B cell (primary cell): ENCODE measurements around the gene P4HA2. TPM values are rescaled to one million over a fixed set of nuclear protein-coding genes. Genes with fewer than 3 reads are reported as not detected.

Source experiments
- ATAC-seq: fragments of 200-7000 bp; cut with Tn5 transposase; one replicate; pipeline ENCODE4 v1.10.0; 2021; ENCODE audit warnings: low read depth, mild to moderate bottlenecking, moderate number of reproducible peaks, moderate library complexity
- CTCF ChIA-PET: fragments of 350-600 bp; sonication (Branson Sonifier 250); formaldehyde crosslinking; loops from one replicate; lab custom pipeline; 2021; ENCODE audit warnings: antibody characterized with exemption, inconsistent platforms; lab: Charles Lee
- POLR2A ChIA-PET: fragments of 350-600 bp; sonication (Branson Sonifier 250); formaldehyde crosslinking; loops from one replicate; lab custom pipeline; 2021; ENCODE audit warnings: antibody characterized with exemption; lab: Charles Lee
- DNase-seq: peaks from one replicate; pipeline ENCODE4 v3.0.0; 2013
- H2AFZ ChIP-seq: 2 replicates; pipeline ENCODE4 v1.6.1; 2012; ENCODE audit warnings: mild to moderate bottlenecking, low read depth, low read length; ENCODE audit not compliant: insufficient read depth, poor library complexity, severe bottlenecking
- H3K27ac ChIP-seq, 2 donors: 1 replicate in 1 of 2; 2 replicates in 1 of 2; pipeline ENCODE4 v1.5.1; 2012 to 2013; ENCODE audit warnings: low read length in 2 of 2, mild to moderate bottlenecking in 2 of 2, moderate library complexity in 1 of 2
- H3K27me3 ChIP-seq, 4 experiments: fragments of 200-600 bp in 1 of 4; sonication (generic) in 1 of 4; replicated peaks in 1 of 4; 1 replicate in 2 of 4; 2 replicates in 2 of 4; pipeline versions ENCODE4 v1.6.1 to v1.7.0; 2013 to 2016; ENCODE audit warnings: low read length in 3 of 4, mild to moderate bottlenecking in 2 of 4, mixed read lengths in 1 of 4, moderate library complexity in 1 of 4; ENCODE audit not compliant: insufficient read depth in 4 of 4, control insufficient read depth in 3 of 4; ENCODE audit errors: control extremely low read depth in 1 of 4
- H3K36me3 ChIP-seq, 2 experiments: replicated peaks in 1 of 2; 1 replicate in 1 of 2; 2 replicates in 1 of 2; pipeline versions ENCODE4 v1.6.1 to v1.7.1; 2013; ENCODE audit warnings: low read length in 1 of 2; ENCODE audit not compliant: insufficient read depth in 2 of 2, control insufficient read depth in 1 of 2; ENCODE audit errors: control extremely low read depth in 1 of 2, extremely low read depth in 1 of 2
- H3K4me1 ChIP-seq, 2 donors: fragments of 200-600 bp in 1 of 2; sonication (generic) in 1 of 2; 1 replicate in 1 of 2; 2 replicates in 1 of 2; pipeline versions ENCODE4 v1.5.1 to v1.6.1; 2013 to 2017; ENCODE audit warnings: low read length in 2 of 2; ENCODE audit not compliant: control insufficient read depth in 2 of 2, insufficient read depth in 2 of 2
- H3K4me2 ChIP-seq: replicated peaks from 2 replicates; pipeline ENCODE3; 2012; ENCODE audit warnings: mild to moderate bottlenecking, low read depth, low read length; ENCODE audit not compliant: poor library complexity, severe bottlenecking
- H3K4me3 ChIP-seq, 5 experiments: fragments of 200-600 bp in 1 of 5; sonication (generic) in 1 of 5; 1 replicate in 3 of 5; 2 replicates in 2 of 5; pipeline versions ENCODE4 v1.5.1 to v1.7.0; 2011 to 2016; ENCODE audit warnings: low read length in 4 of 5, mild to moderate bottlenecking in 4 of 5, low read depth in 2 of 5, control low read depth in 1 of 5, moderate library complexity in 1 of 5; ENCODE audit not compliant: insufficient read depth in 1 of 5; ENCODE audit errors: control extremely low read depth in 1 of 5, extremely low read depth in 1 of 5
- H3K79me2 ChIP-seq: fragments of 200-600 bp; sonication (generic); one replicate; pipeline ENCODE4 v1.6.0; 2016; ENCODE audit warnings: low read length; ENCODE audit not compliant: control insufficient read depth, insufficient read depth
- H3K9ac ChIP-seq: fragments of 200-600 bp; sonication (generic); 2 replicates; pipeline ENCODE4 v1.6.1; 2017; ENCODE audit warnings: mild to moderate bottlenecking, low read length, moderate library complexity
- H3K9me3 ChIP-seq, 3 donors: one replicate each; pipeline versions ENCODE4 v1.6.1 to v1.7.1; 2013; ENCODE audit warnings: low read length in 2 of 3; ENCODE audit not compliant: control insufficient read depth in 2 of 3, insufficient read depth in 1 of 3; ENCODE audit errors: control extremely low read depth in 1 of 3
- H4K20me1 ChIP-seq: 2 replicates; pipeline ENCODE4 v1.6.0; 2012; ENCODE audit warnings: mild to moderate bottlenecking, low read length; ENCODE audit not compliant: insufficient read depth, control insufficient read depth, poor library complexity, severe bottlenecking
- H3K27ac Mint-ChIP-seq: one replicate; pipeline ENCODE4 v1.8.0; 2021; ENCODE audit warnings: mixed read lengths
- H3K27me3 Mint-ChIP-seq: one replicate; pipeline ENCODE4 v1.8.0; 2021; ENCODE audit warnings: mixed read lengths
- H3K4me1 Mint-ChIP-seq: one replicate; pipeline ENCODE4 v1.8.0; 2021; ENCODE audit warnings: mixed read lengths
- H3K4me3 Mint-ChIP-seq: one replicate; pipeline ENCODE4 v1.8.0; 2021; ENCODE audit warnings: mixed read lengths
- H3K9me3 Mint-ChIP-seq: one replicate; pipeline ENCODE4 v1.8.0; 2022; ENCODE audit warnings: mixed read lengths; ENCODE audit not compliant: insufficient read depth
- CTCF ChIP-seq: fragments of 200-600 bp; IDR thresholded peaks from one replicate; pipeline ENCODE4 v1.8.0; 2022; ENCODE audit warnings: antibody characterized with exemption, mild to moderate bottlenecking
- EZH2 ChIP-seq: IDR thresholded peaks from 2 replicates; pipeline ENCODE4 v1.6.1; 2012; ENCODE audit warnings: borderline replicate concordance, low read depth, mild to moderate bottlenecking, moderate library complexity, low read length; ENCODE audit not compliant: insufficient read depth, poor library complexity, severe bottlenecking
- WGBS: methylation state at CpG from one replicate; pipeline ENCODE4 v1.1.5; 2013; ENCODE audit warnings: missing lambda C conversion rate; ENCODE audit not compliant: insufficient coverage; 5-methylcytosine and 5-hydroxymethylcytosine counted together
- intact Hi-C: fragments of 100-400 bp; cut with micrococcal nuclease; formaldehyde crosslinking; loops from one replicate; pipeline ENCODE4 v1.10.0; 2022
- polyA plus RNA-seq: library from polyadenylated mRNA; depleted of rRNA; stranded (reverse); fragments of >200 nt; gene quantifications from 2 replicates; pipeline ENCODE4 v1.2.3, GENCODE V29; 2012
- total RNA-seq, 2 donors: library from RNA; stranded (reverse); fragments of 120-200 nt in 1 of 2; gene quantifications; 1 replicate in 1 of 2; 2 replicates in 1 of 2; pipeline versions ENCODE4 v1.2.3 to v1.2.4, GENCODE V29; 2013 to 2022

The P4HA2 gene
- total and polyA plus RNA-seq, 2 donors (not counting 1 experiment from before 2014, with no cell fraction given), result 0.09 to 0.25 TPM

- POLR2A ChIA-PET, result no interaction called here
- peaks cover 4% of the 10 kb centered on the region for H3K27me3 Mint-ChIP-seq
- intact Hi-C loops, result no loop called here
Observed at GRCh38 chr5:132243366-132243977, 15.8 kb upstream of the P4HA2 start.

More at GRCh38 chr5:132243366-132243977, 15.8 kb upstream of the P4HA2 start:
- H3K27ac Mint-ChIP-seq, result no peak overlapping the region
- H3K9me3 ChIP-seq, result peaks cover 0 to 31% (median 31%) of the 10 kb centered on the region in 3 donors
- no peaks in the 10 kb centered on the region for H3K4me1 Mint-ChIP-seq
- no peak for ATAC-seq
- no peaks in the 10 kb centered on the region for H3K79me2 ChIP-seq
- H3K9ac ChIP-seq, result no peak overlapping the region
- CTCF ChIA-PET, result interaction anchor here (1.3 kb wide), 1 partner anchor 8 kb away, joined by 4 read pairs; no protein-coding TSS in a partner anchor
- TF ChIP-seq CTCF (no peak), EZH2 (no peak)
- DNase-seq, result no peak
- H4K20me1 ChIP-seq, result no peaks in the 10 kb centered on the region
- H3K4me3 ChIP-seq, result no peak overlapping the region
- no peak overlapping the region for H3K4me2 ChIP-seq
- no peaks in the 10 kb centered on the region for H3K4me1 ChIP-seq
- no peaks in the 10 kb centered on the region for H3K36me3 ChIP-seq
- peaks cover 13% of the 10 kb centered on the region for H3K9me3 Mint-ChIP-seq
- H3K27ac ChIP-seq, result no peak overlapping the region
- no peak overlapping the region for H3K4me3 Mint-ChIP-seq
- 68% methylated on average over 3 of the region's 3 CpGs for WGBS
- no peak overlapping the region for H2AFZ ChIP-seq
- H3K27me3 ChIP-seq, result peaks cover 0 to 6% (median 2%) of the 10 kb centered on the region in 4 experiments
